Measurements from ENCODE around the gene FAU. TPM values are rescaled to one million over a fixed set of nuclear protein-coding genes. Genes with fewer than 3 reads are reported as not detected.
"Not testable (repeated sequence)": the region's sequence is repeated elsewhere in the genome, so short reads cannot be mapped to it uniquely, and the experiment has no call there.

FAU gene
- total and polyA plus RNA-seq, 2 of the 13 experiments (the other 11 are each of a cell fraction or from before 2014, with no cell fraction given), result 374 to 869 TPM

DNA sequence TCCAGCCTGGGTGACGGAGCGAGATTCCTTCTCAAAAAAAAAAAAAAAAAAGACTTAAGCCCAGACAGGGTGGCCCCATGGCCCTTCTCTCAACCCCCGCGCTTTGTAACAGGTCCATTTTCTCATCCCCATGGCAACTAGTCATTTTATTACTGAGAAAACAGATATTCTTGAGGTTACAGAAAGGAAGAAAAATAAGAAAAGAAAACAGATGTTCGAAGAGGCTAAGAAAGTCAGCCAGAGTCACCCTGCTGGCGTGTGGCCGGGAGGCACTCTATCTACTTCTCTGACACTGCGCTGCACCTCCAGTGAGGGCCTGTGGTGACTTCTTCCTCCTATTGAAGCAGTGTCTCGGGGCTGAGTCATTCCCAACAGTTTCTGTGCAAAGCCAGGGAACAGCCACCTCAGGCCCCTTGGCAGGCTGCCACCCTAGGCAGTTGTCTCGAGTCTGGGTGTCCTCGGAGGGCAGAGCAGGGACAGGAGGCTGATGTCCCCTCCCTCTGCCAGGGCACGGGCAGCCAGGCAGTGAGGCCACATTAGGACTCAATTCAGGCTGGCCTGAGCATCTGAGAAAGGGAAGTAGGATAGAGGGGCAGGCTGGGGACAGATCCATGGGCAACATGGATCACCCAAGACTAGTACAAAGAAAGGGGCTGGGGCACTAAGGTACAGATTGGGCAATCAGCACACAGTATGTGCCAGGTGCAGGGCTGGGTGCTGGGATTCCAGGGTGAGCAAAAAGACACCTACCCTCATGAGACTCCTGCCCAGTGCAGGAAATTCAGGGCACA is 28.8 kb upstream of the FAU start (continued):
- TF ChIP-seq, protein P1, sequence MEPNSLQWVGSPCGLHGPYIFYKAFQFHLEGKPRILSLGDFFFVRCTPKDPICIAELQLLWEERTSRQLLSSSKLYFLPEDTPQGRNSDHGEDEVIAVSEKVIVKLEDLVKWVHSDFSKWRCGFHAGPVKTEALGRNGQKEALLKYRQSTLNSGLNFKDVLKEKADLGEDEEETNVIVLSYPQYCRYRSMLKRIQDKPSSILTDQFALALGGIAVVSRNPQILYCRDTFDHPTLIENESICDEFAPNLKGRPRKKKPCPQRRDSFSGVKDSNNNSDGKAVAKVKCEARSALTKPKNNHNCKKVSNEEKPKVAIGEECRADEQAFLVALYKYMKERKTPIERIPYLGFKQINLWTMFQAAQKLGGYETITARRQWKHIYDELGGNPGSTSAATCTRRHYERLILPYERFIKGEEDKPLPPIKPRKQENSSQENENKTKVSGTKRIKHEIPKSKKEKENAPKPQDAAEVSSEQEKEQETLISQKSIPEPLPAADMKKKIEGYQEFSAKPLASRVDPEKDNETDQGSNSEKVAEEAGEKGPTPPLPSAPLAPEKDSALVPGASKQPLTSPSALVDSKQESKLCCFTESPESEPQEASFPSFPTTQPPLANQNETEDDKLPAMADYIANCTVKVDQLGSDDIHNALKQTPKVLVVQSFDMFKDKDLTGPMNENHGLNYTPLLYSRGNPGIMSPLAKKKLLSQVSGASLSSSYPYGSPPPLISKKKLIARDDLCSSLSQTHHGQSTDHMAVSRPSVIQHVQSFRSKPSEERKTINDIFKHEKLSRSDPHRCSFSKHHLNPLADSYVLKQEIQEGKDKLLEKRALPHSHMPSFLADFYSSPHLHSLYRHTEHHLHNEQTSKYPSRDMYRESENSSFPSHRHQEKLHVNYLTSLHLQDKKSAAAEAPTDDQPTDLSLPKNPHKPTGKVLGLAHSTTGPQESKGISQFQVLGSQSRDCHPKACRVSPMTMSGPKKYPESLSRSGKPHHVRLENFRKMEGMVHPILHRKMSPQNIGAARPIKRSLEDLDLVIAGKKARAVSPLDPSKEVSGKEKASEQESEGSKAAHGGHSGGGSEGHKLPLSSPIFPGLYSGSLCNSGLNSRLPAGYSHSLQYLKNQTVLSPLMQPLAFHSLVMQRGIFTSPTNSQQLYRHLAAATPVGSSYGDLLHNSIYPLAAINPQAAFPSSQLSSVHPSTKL (CRISPR knock-in tag; IDR thresholded peaks at IDR 0.05), result peak; percentile 14; the same call in 1 of the 2 replicates
- TF ChIP-seq ZNF18 (CRISPR knock-in tag; IDR thresholded peaks at IDR 0.05; ENCODE audit: insufficient replicate concordance), result no peak
- TF ChIP-seq TBX3 (IDR thresholded peaks at IDR 0.05; ENCODE audit: borderline replicate concordance), result no peak
- peak; percentile 38 for TF ChIP-seq RBM39 (IDR thresholded peaks at IDR 0.05; ENCODE audit: low read depth, low read length, poor library complexity, severe bottlenecking)
- TF ChIP-seq ELF1 (CRISPR knock-in tag; IDR thresholded peaks at IDR 0.05), result 0 out of 2 replicates have a peak, but pooled peaks have one; percentile 9
- TF ChIP-seq GABPB1 (CRISPR knock-in tag; IDR thresholded peaks at IDR 0.05), result 0 out of 2 replicates have a peak, but pooled peaks have one; percentile 23
- TF ChIP-seq CEBPB (IDR thresholded peaks at IDR 0.05; ENCODE audit: borderline replicate concordance, low read depth, low read length), result peak; percentile 47; the same call in 1 of the 2 replicates
- TF ChIP-seq FOSL2 (CRISPR knock-in tag; IDR thresholded peaks at IDR 0.05), result peak; percentile 79
- peak; percentile 72; the same call in 1 of the 2 replicates for TF ChIP-seq HNRNPL (IDR thresholded peaks at IDR 0.05; ENCODE audit: low read depth, low read length)
- 0 out of 2 replicates have a peak, but pooled peaks have one; percentile 28 for TF ChIP-seq ZNF598 (CRISPR knock-in tag; IDR thresholded peaks at IDR 0.05; ENCODE audit: borderline replicate concordance)

- H3K27ac ChIP-seq (ENCODE audit: extremely low read length, insufficient read depth, low read length); H3K36me3 ChIP-seq (replicated peaks in 1 of 2; ENCODE audit: control insufficient read depth in 1 of 2, insufficient read depth in 2 of 2, low read length in 2 of 2); ATAC-seq; H4K20me1 ChIP-seq (ENCODE audit: insufficient read depth, low read length); CTCF ChIA-PET (ENCODE audit: low intra/inter-chr PET ratio, low total read pairs); in situ Hi-C loops (cut with HindIII; ENCODE audit: extremely low pct_ligation_motif_present, low pct_unique_long_range_greater_than_20kb); POLR2A ChIA-PET; DNase-seq (ENCODE audit: low spot score); BruUV-seq (replicated peaks); H3K79me2 ChIP-seq (ENCODE audit: insufficient read depth, low read length); H3K9ac ChIP-seq (ENCODE audit: insufficient read depth, low read depth, low read length); intact Hi-C loops (cut with micrococcal nuclease; ENCODE audit: unreplicated experiment); H3K4me2 ChIP-seq (ENCODE audit: low read depth, low read length); H3K27me3 ChIP-seq (ENCODE audit: control insufficient read depth in 1 of 2, insufficient read depth in 2 of 2, low read length in 2 of 2); FAIRE-seq; H2AFZ ChIP-seq (ENCODE audit: low read length); H3K4me3 ChIP-seq (replicated peaks in 1 of 3; ENCODE audit: insufficient read depth in 1 of 3, low read depth in 2 of 3, low read length in 3 of 3); H3K9me3 ChIP-seq (ENCODE audit: low read length): not testable (repeated sequence)
- WGBS (ENCODE audit: low lambda C conversion rate), result 75% methylated on average over 10 of the region's 10 CpGs
- peaks cover 44% of the 10 kb centered on the region for H3K4me1 ChIP-seq (ENCODE audit: insufficient read depth, low read length)
Measured at GRCh38 chr11:65150131-65150508, 28.2 kb upstream of the FAU start.

All from HepG2 (cell line).